Omental fat pad (tissue), 4 donors: ENCODE data around the gene SULT1C4. TPM values are rescaled to one million over a fixed set of nuclear protein-coding genes. Genes with fewer than 3 reads are reported as not detected.
"Not testable (repeated sequence)": the region's sequence is repeated elsewhere in the genome, so short reads cannot be mapped to it uniquely, and the experiment has no call there.

ENCODE experiments used
- ATAC-seq: fragments of 150-250 bp; one replicate; pipeline ENCODE4 v1.9.1; 2016; ENCODE audit warnings: mild to moderate bottlenecking, moderate library complexity; ENCODE audit not compliant: low FRiP score
- DNase-seq: peaks from one replicate; pipeline ENCODE4 v3.0.0-alpha.2; 2019; ENCODE audit warnings: low spot score
- total RNA-seq, 4 donors: library from RNA; depleted of rRNA; stranded (reverse); fragments of >200 nt; gene quantifications; one replicate each; pipeline ENCODE4 v1.1.0, GENCODE V29; 2016
- TF ChIP-seq, protein P1 (sequence below), 3 donors: fragments of 450-650 bp; IDR thresholded peaks; one replicate each; pipeline ENCODE4 v1.5.1; 2016 to 2017; ENCODE audit warnings: antibody characterized with exemption in 3 of 3, mild to moderate bottlenecking in 3 of 3, moderate library complexity in 2 of 3

Gene SULT1C4
- total RNA-seq, 4 donors from 2014 or later: 3.5 to 16.2 (median 4.2) TPM

DNA sequence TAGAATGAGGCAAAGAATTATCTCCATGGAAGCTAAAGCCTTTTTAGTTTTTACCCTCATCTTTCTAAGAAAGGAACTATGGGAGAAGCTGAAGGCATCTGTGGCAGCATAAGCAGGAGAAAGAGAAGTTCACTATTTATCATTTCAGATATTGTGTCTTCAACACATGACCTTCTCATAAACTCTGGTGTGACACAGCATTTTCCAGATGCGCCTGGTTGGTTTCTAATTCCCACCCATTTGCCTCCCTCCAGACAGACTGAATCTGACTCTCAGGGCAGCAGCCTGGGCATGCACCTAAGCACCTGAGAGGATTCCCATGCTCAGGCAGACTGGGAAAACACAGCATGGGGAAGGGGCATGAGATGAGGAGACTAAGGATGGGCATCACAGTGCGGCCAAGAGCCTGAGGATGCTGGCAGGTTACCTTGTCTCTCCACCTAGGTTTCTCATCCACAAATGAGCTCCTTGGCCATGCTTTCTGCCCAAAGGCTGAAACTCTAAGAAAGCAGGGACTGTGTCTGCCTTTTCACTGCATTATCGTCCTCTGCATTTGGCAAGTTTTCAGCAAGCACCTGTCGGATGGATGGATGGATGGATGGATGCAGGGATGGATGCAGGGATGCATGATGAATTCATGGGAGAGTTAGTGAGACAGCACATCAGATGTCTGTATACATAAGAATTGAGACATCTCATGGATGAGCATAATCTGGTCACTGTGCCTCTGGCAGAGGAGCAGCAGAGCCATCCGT is 28.8 kb upstream of the SULT1C4 start:
- no peak for ATAC-seq
- TF ChIP-seq, protein P1, sequence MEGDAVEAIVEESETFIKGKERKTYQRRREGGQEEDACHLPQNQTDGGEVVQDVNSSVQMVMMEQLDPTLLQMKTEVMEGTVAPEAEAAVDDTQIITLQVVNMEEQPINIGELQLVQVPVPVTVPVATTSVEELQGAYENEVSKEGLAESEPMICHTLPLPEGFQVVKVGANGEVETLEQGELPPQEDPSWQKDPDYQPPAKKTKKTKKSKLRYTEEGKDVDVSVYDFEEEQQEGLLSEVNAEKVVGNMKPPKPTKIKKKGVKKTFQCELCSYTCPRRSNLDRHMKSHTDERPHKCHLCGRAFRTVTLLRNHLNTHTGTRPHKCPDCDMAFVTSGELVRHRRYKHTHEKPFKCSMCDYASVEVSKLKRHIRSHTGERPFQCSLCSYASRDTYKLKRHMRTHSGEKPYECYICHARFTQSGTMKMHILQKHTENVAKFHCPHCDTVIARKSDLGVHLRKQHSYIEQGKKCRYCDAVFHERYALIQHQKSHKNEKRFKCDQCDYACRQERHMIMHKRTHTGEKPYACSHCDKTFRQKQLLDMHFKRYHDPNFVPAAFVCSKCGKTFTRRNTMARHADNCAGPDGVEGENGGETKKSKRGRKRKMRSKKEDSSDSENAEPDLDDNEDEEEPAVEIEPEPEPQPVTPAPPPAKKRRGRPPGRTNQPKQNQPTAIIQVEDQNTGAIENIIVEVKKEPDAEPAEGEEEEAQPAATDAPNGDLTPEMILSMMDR (IDR thresholded peaks at IDR 0.05): no peak
- no peak for DNase-seq

DNA sequence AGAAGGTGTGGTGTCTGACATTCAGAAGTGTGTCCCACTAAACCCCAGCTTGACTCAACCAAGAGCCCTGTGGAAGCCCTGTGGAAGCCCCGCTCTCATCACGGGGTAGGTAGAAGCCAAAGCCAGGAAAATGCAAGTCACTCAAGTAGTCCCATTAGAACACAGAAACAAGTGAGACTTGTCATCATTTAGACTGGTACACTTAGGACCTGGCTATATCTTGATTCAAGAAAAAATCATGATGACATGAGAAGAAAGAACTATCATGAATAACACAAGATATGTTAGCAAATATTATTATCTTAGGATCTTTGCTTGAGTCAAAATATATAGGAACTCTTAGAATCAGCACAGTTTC is 28.2 kb upstream of the SULT1C4 start:
- ATAC-seq (no peak), DNase-seq (no peak)
- TF ChIP-seq, protein P1 (IDR thresholded peaks at IDR 0.05): no peak

DNA sequence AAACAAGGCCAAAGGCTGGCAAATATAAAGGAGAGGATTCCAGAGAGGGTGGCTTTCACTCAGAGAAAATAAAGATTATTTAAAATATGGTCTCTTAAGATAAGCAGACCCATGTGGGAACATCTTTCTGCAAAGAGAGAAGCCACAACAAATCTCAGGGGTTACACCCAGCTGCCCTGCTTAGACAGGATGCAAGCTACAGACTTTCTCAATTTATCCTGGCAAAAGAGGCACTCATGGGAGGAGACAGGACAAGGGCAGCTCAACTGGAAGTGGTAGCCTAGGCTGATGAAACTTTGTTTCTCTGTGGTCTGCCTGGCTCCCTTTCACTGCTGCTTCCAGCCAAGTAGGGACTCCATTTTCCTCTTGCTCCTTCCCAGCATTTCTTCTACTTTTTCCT is 25.9 kb upstream of the SULT1C4 start:
- TF ChIP-seq, protein P1 (IDR thresholded peaks at IDR 0.05): no peak
- DNase-seq: no peak
- ATAC-seq: no peak

DNA sequence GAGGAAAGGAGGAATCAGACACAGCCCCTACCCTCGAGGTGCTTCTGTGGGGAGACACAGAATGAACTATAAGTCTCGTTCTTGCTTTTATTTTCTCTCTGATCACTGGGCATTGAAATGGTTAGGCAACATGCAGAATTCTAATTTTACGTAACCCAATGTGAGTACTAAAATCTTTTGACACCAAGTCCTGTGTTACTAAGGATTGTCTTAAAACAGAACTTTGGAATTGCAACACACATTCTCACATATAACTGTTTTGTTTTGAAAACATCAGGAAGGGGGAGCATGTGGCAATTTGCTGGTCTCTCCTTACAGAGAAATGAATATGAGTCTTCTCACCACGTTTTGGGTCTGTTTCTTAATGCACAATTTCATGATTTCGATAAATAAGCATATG is 23.6 kb upstream of the SULT1C4 start:
- TF ChIP-seq, protein P1 (IDR thresholded peaks at IDR 0.05): no peak
- ATAC-seq (no peak), DNase-seq (no peak)

DNA sequence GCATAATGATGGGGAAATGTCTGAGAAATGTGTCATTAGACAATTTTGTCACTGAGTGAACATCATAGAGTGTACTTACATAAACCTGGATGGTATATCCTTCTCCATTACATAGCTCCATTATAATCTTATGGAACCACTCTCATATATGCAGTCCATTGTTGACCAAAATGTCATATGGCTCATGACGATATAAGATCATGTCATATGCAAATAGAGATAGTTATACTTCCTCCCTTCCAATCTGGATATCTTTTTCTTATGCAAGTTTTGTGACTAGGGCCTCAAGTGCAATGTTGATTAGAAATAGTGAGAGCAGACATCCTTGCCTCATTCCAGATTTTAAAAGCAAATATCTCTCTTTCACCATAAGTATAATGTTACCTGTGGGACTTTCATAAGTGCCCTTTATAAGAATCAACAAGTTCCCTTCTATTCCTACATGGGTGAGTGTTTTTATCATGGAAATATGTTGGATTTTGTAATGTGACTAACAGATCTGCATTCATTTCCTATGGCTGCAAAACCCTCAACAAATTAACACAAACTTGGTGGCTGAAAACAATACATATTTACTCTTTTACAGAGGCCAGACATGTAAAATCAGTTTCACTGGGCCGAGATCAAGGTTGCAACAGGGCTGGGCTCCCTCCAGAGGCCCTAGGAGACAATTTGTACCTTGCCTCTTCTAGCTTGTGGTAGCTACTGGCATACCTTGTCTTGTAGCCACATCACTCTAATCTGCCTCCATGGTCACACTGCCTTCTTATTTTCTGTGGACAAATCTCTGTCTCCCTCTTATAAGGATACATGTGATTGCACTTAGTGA is 21.6 kb upstream of the SULT1C4 start:
- DNase-seq (no peak), ATAC-seq (no peak)
- TF ChIP-seq, protein P1 (IDR thresholded peaks at IDR 0.05): no peak

DNA sequence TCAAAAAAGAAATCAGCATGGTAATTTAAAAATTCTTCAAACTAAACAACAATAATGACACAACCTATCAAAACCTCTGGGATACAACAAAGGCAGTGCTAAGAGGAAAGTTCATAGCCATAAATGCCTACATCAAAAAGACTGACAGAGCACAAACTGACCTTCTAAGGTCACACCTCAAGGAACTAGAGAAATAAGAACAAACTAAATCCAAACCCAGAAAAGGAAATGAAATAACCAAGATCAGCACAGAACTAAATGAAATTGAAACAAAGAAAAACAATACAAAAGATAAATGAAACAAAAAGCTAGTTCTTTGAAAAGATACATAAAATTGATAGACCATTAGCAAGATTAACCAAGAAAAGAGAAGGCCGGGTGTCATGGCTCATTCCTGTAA is 18.4 kb upstream of the SULT1C4 start:
- not testable (repeated sequence) for ATAC-seq, DNase-seq

DNA sequence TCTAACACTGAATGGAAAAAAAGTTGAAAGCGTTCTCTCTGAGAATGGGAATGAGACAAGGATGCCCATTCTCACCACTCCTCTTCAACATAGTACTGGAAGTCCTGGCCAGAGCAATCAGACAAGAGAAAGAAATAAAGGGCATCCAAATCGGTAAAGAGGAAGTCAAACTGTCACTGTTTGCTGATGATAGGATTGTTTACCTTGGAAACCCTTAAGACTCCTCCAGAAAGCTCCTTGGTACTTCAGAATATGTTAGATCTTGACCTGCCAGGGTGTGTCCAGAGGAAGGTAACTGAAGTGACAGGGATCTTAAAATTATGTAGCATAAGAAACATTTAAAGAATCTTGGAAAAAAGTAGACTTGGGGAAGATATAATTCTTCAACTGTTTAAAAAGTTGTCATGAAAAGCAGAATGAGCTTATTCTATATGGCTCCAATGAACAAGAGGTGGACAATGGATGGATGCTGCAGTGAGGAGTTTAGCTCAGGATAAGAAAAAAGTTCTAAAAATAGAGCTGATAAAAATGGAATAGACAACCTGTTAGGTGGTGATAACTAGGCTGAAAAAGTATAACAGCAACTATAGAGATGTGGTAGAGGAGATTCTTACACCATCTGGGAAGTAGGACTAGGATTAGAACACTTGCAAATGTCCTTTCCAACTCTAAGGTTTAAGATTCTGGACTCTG is 16.8 kb upstream of the SULT1C4 start:
- TF ChIP-seq, protein P1 (IDR thresholded peaks at IDR 0.05): no peak
- DNase-seq (no peak), ATAC-seq (no peak)
